Stimulated activated CD4-positive, alpha-beta T cell treated with anti-CD3 and anti-CD28 coated beads, Interleukin-15, amount 100 ng/mL, for 48 hours (primary cell): ENCODE data around the gene LMO7.

Source experiments
- DNase-seq, 2 donors: peaks; one replicate each; pipeline ENCODE4 v3.0.0-alpha.2; 2020; ENCODE audit warnings: low read depth in 2 of 2

The LMO7 gene

DNA sequence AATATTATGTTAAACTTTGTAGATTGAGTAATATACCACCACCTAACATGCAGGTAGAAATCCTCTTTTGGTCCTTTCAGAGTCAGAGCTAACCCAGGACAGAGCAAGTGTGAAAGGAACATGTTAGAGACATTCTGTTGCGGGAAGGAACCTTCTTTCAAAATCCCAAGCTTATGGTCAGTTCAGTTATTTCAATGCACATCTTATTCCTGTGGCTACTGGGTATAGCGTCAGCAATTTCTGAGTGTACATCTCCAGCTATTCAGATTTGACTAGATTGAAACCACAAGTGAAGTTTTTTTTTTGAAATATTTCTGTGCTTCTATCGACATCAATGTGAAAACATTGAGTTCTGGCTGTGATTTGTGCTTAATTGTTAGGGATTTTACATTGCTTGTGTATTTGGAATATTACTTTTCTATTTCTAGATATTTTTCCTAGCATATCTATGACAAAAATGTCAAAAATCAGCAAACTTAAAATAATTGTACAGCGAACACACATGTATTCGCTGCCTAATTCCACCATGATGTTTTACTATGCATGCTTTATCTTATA, 165.3 kb downstream of the LMO7 start:
- no peak for DNase-seq

- no peak for DNase-seq
Measured at GRCh38 chr13:75802161-75802560, 166.0 kb downstream of the LMO7 start.

- no peak for DNase-seq
Measured at GRCh38 chr13:75803164-75803611, 167.1 kb downstream of the LMO7 start.

DNA sequence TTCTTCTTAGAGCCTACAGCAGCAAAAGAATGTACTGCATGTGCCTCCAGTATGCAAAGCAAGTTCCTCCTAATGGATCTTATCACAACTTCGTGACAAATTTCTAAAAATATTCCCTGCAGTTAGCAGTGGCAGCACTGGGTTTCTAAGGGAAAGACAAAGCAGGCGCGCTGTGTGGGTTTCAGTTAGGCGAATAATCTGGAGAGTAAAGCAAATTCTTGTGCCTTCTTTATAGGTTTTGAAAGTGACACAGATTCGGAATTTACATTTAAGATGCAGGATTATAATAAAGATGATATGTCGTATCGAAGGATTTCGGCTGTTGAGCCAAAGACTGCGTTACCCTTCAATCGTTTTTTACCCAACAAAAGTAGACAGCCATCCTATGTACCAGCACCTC, 167.9 kb downstream of the LMO7 start:
- DNase-seq: no peak

DNA sequence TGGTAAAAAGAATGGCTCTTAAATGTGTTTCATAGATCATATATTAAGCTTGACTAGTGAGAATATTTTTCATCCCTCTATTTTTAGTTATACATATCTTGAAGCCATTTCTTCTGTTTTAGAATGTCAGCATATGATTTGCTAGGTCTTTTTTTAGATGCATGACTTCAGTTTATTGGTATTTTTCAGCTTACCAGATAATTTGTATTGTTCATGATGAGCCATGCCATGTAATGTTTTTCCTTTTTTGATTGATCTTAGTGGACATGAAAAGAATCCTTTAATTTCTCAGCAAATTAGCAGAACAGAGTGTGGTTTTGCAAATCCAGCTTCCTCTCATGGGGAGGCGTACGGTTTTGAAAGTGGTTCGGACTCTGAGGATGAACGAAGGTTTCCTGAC, 168.5 kb downstream of the LMO7 start:
- no peak for DNase-seq

GRCh38 chr13:75806117-75806516, 170.0 kb downstream of the LMO7 start:
- DNase-seq: no peak

DNA sequence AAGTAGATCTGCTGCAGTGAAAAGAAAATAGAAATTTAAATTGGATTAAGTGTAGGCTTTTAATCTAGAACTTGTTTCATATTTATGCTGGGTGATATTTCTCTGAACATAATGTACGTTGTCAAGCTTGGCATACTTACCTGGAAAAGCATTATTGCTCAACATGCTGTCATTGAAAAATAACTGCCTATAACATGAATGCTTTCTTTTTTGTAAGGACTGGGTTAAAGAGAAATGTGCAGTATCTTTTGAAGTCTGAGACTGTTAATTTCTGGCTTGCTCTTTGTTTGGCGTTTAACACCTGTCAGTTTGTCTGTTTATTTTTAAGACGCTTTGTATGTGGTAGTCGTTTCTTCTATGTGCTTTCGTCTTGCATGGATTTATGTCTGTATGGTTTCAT, 175.2 kb downstream of the LMO7 start:
- no peak for DNase-seq

DNA sequence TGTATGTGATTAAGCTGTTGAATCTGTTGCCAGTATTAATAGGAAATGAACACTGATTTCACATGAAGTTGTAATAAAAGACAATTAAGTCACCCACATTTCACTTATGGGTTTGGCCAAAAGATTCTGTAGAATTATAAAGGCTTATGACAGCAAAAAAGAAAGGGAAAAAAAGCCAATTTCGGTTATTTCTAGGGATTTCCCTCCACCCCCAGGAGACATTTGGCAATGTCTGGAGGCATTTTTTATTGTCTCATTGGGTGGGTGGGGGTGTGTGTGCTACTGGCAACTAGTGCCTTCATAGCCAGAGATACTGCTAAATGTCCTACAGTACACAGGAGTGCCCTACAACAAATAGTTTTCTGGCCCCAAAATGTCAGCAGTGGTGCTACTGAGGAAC, 175.7 kb downstream of the LMO7 start:
- DNase-seq: no peak

DNA sequence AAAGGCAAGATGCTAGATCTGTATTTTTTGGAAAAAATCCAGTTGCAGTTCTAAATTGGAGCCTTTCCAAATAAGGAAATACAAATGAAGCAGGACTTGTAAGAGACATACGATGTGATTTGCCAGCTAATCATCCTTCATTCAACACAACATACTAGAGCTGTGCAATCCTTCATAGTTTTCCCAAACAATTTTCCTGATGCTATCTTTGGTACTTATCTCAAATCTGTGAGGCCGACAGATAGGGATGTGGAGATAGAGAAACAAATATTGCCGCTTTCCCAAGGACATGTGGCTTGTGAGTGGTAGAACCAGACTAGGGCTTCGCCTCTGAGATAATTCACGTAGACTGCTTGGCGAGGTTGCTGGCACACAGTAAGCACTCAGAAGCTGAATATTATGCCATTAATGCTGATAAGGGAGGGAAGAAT, 176.6 kb downstream of the LMO7 start:
- no peak for DNase-seq

GRCh38 chr13:75813323-75813722, 177.2 kb downstream of the LMO7 start:
- no peak for DNase-seq

DNA sequence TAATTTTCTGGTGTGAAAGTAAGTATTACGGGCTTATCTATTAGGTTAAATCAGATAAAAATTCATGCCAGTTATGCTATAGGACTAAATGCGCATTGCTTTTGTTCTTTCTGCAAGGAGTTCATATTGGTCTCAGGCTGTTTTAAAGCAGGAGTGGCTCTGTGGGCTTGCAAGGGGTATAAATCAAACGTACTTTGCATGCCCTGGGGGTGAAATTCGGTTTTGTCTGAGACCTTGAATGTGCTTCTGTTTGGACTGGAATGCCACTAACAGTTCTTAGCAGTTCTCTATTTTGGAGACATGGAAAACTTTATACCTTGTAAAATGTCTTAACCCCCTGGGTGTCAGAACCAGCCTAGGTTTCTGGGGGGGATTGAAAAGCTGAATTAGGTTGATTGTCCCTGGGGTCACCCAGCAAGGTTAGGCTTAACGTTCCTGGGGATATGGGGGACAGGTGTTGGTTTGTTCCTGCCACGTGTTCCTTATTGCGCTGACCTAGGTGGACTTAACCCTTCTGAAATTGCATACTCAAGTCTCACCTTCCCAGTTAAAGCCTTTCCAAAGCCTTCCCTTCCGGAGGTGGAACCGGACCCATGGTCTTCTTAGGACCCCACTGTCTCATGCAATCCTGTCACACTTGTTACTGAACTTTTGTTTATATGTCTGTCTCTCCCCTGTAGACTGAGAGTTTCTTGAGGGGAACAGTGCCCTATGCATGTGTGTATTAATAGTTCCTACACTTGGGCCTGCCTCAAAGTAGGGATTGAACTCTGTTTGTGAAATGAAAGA, 182.2 kb downstream of the LMO7 start:
- no peak for DNase-seq

GRCh38 chr13:75818968-75819225, 182.8 kb downstream of the LMO7 start:
- DNase-seq: no peak

DNA sequence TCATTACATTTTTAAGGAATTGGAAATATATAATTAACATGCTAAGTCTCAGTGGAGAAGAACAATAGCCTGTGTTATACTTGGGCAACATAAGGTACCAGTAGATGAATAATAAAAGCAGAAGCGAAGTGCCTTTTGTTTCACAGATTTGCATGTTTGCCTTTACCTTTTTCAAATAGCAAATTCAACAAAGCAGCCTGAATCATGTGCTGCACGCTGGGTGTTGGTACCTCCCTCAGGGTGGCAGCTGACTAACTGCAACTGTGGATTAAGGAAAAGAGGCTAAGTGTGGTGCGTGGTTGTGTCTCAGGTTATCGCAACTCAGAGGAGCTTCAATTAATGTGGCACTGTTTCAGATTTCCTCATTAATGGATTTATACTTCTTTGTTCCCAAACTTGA, 189.0 kb downstream of the LMO7 start:
- no peak for DNase-seq

GRCh38 chr13:75825594-75825993, 189.5 kb downstream of the LMO7 start:
- no peak for DNase-seq

DNA sequence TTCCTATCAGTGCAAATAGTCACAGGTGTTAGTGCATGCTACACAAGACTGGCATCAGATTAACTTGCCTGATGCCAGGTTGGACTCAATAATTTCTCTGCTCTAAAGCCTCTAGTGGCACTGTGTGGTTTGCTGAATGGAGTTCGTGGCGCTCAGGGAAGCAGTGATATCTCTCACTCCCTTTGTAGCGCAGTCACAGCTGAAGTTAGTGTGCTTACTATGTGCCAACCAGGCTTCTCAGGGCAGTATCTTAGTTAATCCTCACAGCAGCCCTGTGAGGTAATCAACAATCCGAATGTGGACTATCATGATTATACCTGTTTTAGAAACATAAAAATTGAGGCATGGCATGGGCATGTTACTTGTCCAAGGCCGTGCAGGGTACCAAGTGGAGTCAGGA, 190.3 kb downstream of the LMO7 start:
- DNase-seq: no peak

DNA sequence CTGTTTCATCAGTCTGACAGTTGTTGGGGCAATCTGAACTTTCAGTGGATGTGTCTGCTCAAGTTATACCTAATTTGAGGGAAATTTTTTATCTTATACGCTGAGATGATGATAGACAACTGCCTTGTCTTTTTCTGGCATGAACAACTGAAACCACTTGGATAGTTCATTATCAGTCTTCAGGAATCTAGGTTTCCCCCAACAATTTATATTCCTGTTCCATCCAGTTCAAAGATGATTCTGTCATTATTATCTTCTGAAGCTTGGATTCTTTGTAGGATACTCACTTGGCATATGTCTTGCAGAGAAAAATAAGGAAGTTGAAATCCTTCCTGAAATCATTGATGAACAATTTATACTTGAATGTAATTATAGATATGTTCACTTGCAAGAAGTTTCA, 193.7 kb downstream of the LMO7 start:
- no peak for DNase-seq

- no peak for DNase-seq
Measured at GRCh38 chr13:75830842-75831241, 194.7 kb downstream of the LMO7 start.

DNA sequence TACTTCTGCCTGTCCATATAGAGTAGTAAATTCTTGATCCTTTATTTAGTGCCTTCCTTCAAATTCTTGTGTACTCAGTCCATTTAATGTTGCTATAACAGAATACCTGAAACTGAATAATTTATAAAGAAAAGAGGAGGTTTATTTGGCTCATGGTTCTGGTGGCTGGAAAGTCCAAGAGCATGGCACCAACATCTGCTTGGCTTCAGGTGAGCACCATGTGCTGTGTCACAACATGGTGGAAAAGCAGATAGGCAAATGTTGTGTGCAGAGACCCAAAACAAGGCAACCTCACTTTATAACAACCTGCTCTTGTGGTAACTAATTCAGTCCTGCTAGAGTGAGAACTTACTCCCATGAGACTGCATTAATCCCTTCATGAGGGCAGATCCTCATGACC, 195.3 kb downstream of the LMO7 start:
- no peak for DNase-seq

DNA sequence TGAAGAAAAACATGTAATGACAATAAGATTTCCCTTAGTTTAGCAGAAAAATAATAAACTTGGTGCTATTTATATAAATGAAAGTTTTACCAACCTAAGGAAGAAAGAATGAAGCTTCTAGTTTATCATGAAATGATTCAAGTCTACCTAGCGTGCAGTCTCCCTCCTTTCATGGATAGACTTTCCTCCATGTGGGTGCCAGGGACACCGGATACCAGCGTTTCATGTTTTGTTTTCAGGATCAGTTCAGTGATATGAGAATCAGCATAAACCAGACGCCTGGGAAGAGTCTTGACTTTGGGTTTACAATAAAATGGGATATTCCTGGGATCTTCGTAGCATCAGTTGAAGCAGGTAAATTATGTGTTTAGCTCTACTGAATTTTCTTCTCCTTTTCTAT, 196.7 kb downstream of the LMO7 start:
- DNase-seq: no peak

DNA sequence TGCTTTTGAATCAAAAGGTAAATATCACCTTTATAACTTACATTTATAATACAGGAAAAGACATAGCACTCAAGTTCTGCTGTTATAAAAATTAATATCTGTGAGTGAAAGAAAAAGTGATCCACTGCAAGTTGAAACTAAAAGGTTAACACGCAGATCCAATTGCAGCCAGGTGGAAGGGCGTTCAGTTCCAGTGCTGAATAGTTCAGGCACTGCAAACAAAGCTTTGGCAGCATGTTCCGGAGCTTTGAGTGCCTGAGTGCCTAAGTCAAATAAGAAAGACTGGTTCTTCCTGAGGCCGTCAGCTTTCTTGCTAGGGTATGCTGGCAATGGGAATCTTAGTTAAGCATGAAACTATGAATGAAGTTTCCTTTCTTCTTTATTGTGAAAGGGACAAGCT, 200.3 kb downstream of the LMO7 start:
- DNase-seq: no peak

GRCh38 chr13:75838366-75839005, 202.4 kb downstream of the LMO7 start:
- DNase-seq: no peak

- DNase-seq: no peak
Measured at GRCh38 chr13:75839406-75839805, 203.3 kb downstream of the LMO7 start.

DNA sequence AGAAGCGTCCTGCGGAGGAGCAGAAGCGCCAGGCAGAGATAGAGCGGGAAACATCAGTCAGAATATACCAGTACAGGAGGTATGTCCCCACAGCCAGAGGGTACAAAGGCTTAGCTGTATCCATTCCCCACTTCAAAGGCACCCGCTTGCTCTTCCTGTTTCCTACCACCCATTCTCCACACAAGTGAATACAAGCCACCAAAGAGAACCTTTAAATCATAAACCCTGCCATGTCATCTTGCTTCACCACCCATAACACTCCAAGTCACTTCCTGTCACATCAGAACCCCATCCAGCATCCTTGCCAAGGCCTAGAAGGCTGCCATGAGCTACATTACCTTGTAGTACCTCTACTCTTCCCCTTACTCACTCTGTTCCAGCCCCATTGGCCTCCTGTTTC, 205.8 kb downstream of the LMO7 start:
- no peak for DNase-seq

GRCh38 chr13:75843074-75843473, 206.9 kb downstream of the LMO7 start:
- no peak for DNase-seq
